Effector memory CD8-positive, alpha-beta T cell (primary cell): Measurements from ENCODE around the gene NDUFB8.

Source experiments
- ATAC-seq: fragments of 150-1000 bp; cut with Tn5 transposase; replicated peaks from 2 replicates; pipeline ENCODE4 v1.10.0; 2021; ENCODE audit warnings: mild to moderate bottlenecking, moderate library complexity
- DNase-seq, 3 experiments: peaks; one replicate each; pipeline ENCODE4 v3.0.0; 2021
- H3K27ac Mint-ChIP-seq, 2 donors: one replicate each; pipeline ENCODE4 v1.8.0; 2022; ENCODE audit warnings: mild to moderate bottlenecking in 2 of 2, mixed read lengths in 2 of 2, moderate library complexity in 2 of 2
- H3K27me3 Mint-ChIP-seq, 2 donors: one replicate each; pipeline ENCODE4 v1.8.0; 2022; ENCODE audit warnings: mixed read lengths in 2 of 2
- H3K36me3 Mint-ChIP-seq: one replicate; pipeline ENCODE4 v1.8.0; 2022; ENCODE audit warnings: mild to moderate bottlenecking, moderate library complexity, mixed read lengths; ENCODE audit not compliant: insufficient read depth
- H3K4me1 Mint-ChIP-seq, 2 donors: one replicate each; pipeline ENCODE4 v1.8.0; 2022; ENCODE audit warnings: low read depth in 2 of 2, mixed read lengths in 2 of 2
- H3K4me3 Mint-ChIP-seq, 2 donors: one replicate each; pipeline ENCODE4 v1.8.0; 2022; ENCODE audit warnings: mild to moderate bottlenecking in 2 of 2, mixed read lengths in 2 of 2, moderate library complexity in 2 of 2
- H3K9me3 Mint-ChIP-seq, 2 donors: one replicate each; pipeline ENCODE4 v1.8.0; 2022; ENCODE audit warnings: mixed read lengths in 2 of 2

Gene NDUFB8

DNA sequence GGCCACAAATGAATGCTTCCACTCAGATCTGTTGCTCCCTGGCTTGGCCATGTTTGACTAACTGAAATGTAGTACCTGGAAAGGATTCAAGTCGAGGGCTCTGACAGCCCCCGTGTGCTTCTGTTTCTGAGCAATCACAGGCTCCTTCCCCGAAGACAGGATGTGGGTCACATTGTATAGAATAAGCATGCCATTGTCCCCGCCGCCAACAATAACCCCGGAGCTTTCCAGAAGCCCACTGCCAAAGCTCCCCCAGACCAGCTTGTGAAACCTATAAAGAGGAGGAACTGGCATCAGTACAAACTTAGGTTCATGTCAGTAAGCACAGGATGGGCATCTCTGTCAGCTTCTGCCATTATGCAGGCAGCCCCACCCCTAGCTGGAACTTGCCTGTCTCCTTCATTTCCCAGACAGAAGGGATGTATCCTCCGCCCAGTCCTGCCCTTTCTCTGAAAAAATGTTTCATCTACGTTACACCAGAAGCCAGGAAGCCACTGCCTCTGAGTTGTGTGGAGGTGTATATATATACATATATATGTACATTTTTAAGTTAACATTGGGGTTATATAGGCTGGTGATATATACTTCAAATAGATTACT is 20.3 kb downstream of the NDUFB8 start:
- Mint-ChIP-seq H3K4me1 (peaks cover 51 to 57% of the 10 kb centered on the region in 2 donors), H3K4me3 (peak overlapping the region; percentile 57 to 59), H3K9me3 (no peaks in the 10 kb centered on the region), H3K27me3 (no peaks in the 10 kb centered on the region), H3K36me3 (peaks cover 21% of the 10 kb centered on the region), H3K27ac (peak overlapping the region; percentile 6 to 76)
- DNase-seq, result peak in 1 of 3 experiments; percentile 17
- ATAC-seq, result no peak

DNA sequence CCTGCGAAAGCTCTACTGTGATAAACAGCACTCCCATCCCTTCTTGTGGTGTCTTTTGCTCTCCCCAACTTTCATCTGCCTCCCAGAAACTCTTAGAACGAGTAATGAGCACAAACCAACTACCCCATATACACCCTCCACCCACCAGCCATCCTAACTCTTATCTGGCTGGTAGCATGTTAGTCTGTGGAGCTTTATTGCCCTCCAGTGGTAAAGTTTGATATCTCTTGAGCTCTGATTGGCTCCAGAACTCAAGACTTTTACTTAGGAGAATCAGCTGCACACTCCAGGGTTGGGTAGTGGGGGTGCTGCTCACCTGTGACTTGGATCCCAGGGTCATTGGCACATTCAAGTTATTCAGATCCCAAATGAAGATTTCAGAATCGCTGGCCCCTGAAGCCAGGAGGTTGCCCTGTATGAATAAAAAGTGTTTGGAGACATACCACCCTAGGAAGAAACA is 20.9 kb downstream of the NDUFB8 start:
- peaks cover 51 to 57% of the 10 kb centered on the region in 2 donors for H3K4me1 Mint-ChIP-seq
- ATAC-seq (peak; percentile 37), DNase-seq (peak; percentile 42 to 52 (median 47))
- H3K27me3 Mint-ChIP-seq, result no peaks in the 10 kb centered on the region
- no peaks in the 10 kb centered on the region for H3K9me3 Mint-ChIP-seq
- peak overlapping the region; percentile 66 to 76 for H3K27ac Mint-ChIP-seq
- H3K4me3 Mint-ChIP-seq, result peak overlapping the region; percentile 57 to 59
- H3K36me3 Mint-ChIP-seq, result peaks cover 26% of the 10 kb centered on the region

DNA sequence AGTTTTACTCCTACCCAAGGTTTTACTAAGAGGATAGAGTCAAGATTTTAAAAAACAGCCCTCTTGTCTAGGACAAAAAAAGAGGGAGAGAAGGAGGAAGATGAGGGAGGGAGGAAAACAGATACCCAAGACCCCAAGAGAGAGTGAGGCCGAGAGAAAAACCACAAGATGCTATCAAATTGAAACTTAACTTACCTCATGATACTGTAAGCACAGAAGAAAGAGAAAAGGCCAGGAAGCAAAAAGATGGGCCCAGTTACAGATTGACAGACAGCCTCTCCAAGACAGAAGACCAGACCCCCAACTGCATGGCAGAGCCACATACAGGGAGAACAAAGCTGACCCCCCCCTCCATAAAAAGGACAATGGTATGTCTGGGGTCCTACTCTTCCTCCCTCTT is 21.4 kb downstream of the NDUFB8 start:
- Mint-ChIP-seq H3K27ac (peak overlapping the region; percentile 66 to 76), H3K4me3 (peak overlapping the region; percentile 57 to 59), H3K9me3 (no peaks in the 10 kb centered on the region), H3K4me1 (peaks cover 51 to 57% of the 10 kb centered on the region in 2 donors), H3K27me3 (no peaks in the 10 kb centered on the region), H3K36me3 (peaks cover 28% of the 10 kb centered on the region)
- DNase-seq (no peak), ATAC-seq (no peak)

DNA sequence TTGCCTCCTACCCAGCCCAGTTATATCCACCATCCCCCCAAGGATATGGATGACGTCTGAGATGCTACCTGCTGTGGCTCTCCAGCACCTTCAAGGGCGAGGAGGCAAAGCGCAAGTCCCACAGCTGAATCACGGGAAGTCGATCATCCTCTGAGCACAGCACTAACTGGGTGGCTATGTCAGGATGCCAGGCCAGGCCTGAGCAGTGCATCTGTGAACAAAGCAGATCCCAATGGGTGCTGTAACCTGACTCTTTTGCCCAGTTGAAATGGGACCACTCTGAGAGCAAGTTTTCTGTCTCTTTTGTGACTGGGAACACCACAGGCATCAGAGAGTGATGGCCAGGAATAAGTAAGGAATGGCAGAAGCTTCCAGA is 22.3 kb downstream of the NDUFB8 start:
- DNase-seq, result no peak
- peaks cover 55 to 58% of the 10 kb centered on the region in 2 donors for H3K4me1 Mint-ChIP-seq
- no peaks in the 10 kb centered on the region for H3K27me3 Mint-ChIP-seq
- peaks cover 28% of the 10 kb centered on the region for H3K36me3 Mint-ChIP-seq
- peak overlapping the region in 1 of 2 donors; percentile 5 for H3K4me3 Mint-ChIP-seq
- ATAC-seq, result no peak
- H3K27ac Mint-ChIP-seq, result peak overlapping the region in 1 of 2 donors; percentile 72
- no peaks in the 10 kb centered on the region for H3K9me3 Mint-ChIP-seq

DNA sequence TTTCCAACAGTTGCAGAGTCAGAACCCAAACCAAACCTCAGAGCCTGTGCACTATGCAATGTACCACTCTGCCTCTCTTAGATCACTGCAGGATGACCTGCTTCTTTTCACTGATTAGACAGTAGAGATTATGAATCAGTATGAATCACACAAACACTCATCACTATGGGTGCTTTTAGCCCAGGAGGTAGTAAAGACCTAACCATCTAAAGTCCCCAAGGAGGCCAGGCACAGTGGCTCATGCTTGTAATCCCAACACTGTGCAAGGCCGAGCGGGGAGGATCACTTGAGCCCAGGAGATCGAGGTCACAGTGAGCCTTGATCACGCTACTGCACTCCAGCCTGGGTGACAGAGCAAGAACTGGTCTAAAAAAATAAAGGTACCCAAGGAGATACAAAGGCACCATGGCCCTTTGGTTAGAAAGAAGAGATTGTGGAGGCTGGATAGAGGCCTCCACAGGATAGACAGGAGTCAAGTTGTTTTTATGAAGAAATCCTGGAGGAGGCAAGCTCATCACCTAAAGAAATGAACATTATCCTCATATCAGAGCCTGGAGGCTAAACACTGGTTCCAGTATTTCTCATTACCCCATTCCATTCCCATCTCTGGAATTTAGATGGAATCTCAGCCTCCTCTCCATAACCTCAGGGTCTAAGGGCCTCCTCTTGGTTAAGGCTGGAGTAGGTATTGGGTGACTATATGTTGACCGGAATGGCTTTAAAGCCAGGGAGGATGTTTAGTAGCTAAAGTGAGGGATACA is 22.9 kb downstream of the NDUFB8 start:
- ATAC-seq, result no peak
- Mint-ChIP-seq H3K4me1 (peaks cover 49 to 52% of the 10 kb centered on the region in 2 donors), H3K27ac (peak overlapping the region in 1 of 2 donors; percentile 72), H3K36me3 (peaks cover 30% of the 10 kb centered on the region), H3K27me3 (no peaks in the 10 kb centered on the region), H3K9me3 (no peaks in the 10 kb centered on the region), H3K4me3 (peak overlapping the region in 1 of 2 donors; percentile 5)
- DNase-seq, result no peak

DNA sequence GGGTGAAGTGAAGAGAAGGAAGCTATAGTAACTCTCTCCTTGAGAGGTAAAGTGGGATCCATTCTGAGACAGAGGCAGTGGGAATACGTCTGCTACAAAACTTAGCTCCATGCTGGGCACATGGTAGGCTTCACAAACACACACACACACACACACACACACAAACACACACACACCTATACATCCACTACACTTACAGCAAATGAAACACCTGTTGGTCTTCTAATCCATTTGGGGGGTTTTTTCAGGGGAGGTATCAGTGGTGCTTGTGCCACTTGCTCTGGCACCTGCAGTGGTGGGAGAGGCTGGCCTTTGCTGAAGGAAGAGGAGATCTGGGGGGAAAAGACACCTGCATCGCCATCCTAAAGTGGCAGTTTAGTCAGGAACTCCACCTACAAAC is 24.5 kb downstream of the NDUFB8 start:
- Mint-ChIP-seq H3K4me3 (no peak overlapping the region), H3K27ac (no peak overlapping the region), H3K36me3 (peaks cover 24% of the 10 kb centered on the region), H3K4me1 (peaks cover 33 to 37% of the 10 kb centered on the region in 2 donors), H3K9me3 (no peaks in the 10 kb centered on the region), H3K27me3 (no peaks in the 10 kb centered on the region)
- DNase-seq (no peak), ATAC-seq (no peak)

DNA sequence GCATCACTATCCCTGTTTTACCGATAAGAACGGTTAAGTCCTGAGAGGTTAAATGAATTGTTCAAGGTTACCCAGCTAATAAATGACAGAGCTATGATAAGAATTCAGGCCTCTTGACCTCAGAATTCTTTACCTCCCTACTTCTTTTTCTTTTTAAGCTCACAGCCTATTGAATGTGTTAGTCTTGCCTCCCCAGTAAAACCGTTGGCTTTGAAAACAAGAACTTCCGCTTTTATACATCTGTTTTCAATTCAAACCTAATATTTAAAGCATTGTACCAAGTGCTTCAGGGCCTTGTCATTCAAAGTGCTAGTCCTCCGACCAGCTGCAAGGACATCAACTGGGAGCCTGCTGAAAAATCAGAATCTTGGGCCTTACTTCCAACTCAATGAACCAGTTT is 25.6 kb downstream of the NDUFB8 start:
- Mint-ChIP-seq H3K27me3 (no peaks in the 10 kb centered on the region), H3K4me3 (no peak overlapping the region), H3K36me3 (peaks cover 32% of the 10 kb centered on the region), H3K27ac (no peak overlapping the region), H3K9me3 (no peaks in the 10 kb centered on the region), H3K4me1 (peaks cover 23 to 31% of the 10 kb centered on the region in 2 donors)
- DNase-seq (no peak), ATAC-seq (no peak)

DNA sequence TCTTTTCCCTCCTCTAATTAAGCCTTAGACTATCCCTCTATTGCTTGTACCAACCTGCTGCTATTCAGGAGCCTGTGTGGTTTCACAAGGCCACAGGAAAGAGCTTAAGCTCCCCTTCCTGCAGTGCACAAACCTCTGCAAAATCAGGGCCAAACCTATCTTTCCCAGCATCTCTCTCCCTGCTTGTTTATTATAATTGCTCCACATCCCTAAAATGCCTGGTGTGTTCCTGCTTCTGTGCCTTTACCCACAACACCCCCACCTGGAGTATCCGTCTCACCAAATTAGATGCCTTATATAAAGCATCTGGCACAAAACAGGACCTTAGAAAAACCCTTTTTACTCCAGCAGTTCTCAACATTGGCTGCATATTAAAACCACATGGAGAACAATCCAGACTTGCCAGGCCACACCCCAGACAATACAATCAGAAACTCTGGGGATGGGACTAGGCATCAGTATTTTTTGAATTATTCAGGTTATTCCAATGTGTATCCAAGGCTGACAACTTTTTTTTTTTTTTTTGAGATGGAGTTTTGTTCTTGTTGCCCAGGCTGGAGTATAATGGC is 26.7 kb downstream of the NDUFB8 start:
- Mint-ChIP-seq H3K27me3 (no peaks in the 10 kb centered on the region), H3K27ac (no peak overlapping the region), H3K36me3 (peaks cover 36% of the 10 kb centered on the region), H3K4me3 (no peak overlapping the region), H3K9me3 (no peaks in the 10 kb centered on the region), H3K4me1 (peaks cover 14 to 24% of the 10 kb centered on the region in 2 donors)
- ATAC-seq (no peak), DNase-seq (no peak)

DNA sequence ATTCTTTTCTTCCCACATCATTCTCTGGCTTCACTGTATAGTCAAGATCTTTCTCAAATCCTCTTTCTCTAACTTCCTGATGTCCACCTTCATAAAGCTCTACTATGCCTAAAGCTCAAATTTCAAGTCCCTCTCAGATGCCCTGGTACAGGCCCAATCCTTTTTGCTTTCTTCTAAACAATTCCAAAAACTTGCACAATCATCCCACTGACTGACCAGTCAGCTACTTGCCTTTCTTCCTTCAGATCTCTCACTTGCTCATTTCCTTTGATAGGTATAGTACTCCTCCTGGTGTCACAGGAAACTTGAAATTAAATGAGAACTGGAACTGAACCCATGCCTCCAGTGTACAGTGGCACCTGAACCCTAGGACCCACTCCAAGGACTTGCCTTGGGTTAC is 28.2 kb downstream of the NDUFB8 start:
- H3K27me3 Mint-ChIP-seq, result no peaks in the 10 kb centered on the region
- ATAC-seq, result no peak
- H3K4me3 Mint-ChIP-seq, result no peak overlapping the region
- no peak overlapping the region for H3K27ac Mint-ChIP-seq
- peaks cover 12 to 13% of the 10 kb centered on the region in 2 donors for H3K4me1 Mint-ChIP-seq
- H3K9me3 Mint-ChIP-seq, result no peaks in the 10 kb centered on the region
- no peak for DNase-seq
- H3K36me3 Mint-ChIP-seq, result peaks cover 36% of the 10 kb centered on the region

DNA sequence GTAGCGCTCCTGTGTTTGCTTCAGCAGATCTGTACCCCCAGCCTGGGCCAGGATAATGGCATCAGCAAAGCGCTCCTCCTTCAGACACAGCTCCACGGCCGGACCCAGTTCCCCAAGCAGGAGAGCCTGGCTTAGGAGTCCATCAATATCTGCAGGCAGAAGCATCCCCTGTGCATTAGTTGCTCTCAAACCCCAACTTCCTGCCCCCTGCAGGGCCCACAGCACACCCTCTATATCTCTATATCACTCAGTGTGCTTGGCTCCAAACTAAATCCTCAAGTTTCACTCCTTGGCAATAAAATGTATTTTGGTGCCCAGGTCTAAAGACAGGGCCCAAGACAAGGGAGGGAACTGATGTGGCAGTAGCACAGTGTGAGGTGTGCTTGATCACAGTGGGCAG is 31.6 kb downstream of the NDUFB8 start:
- no peak for ATAC-seq
- H3K27ac Mint-ChIP-seq, result no peak overlapping the region
- peaks cover 37% of the 10 kb centered on the region for H3K36me3 Mint-ChIP-seq

DNA sequence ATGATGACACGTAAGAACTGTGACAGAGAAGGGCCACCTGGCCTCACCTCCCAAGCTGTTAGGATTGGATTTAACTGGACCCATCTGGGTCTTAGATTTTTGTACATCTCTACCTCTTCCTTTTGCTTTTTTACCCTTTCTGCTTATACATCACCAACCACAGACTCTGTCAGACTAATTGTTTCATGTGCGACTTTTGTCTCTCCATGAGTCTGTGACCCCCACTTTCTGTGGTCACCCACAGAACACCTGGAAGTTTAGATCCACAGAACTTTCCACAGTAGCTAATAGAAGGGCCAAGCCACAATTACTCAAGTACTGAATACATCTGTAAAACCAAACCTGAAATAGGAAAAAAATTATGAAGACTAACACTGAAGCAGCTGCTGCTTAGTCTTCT is 33.1 kb downstream of the NDUFB8 start:
- Mint-ChIP-seq H3K9me3 (no peaks in the 10 kb centered on the region), H3K4me1 (peaks cover 0 to 2% of the 10 kb centered on the region in 2 donors), H3K27me3 (no peaks in the 10 kb centered on the region), H3K27ac (peak overlapping the region in 1 of 2 donors; percentile 59), H3K4me3 (no peak overlapping the region), H3K36me3 (peaks cover 40% of the 10 kb centered on the region)
- ATAC-seq (no peak), DNase-seq (no peak)

More for the DNA sequence above, 31.6 kb downstream of the NDUFB8 start:
- no peak for DNase-seq
- Mint-ChIP-seq H3K9me3 (no peaks in the 10 kb centered on the region), H3K27me3 (no peaks in the 10 kb centered on the region), H3K4me1 (peaks cover 6% of the 10 kb centered on the region in 2 donors), H3K4me3 (no peak overlapping the region)

DNA sequence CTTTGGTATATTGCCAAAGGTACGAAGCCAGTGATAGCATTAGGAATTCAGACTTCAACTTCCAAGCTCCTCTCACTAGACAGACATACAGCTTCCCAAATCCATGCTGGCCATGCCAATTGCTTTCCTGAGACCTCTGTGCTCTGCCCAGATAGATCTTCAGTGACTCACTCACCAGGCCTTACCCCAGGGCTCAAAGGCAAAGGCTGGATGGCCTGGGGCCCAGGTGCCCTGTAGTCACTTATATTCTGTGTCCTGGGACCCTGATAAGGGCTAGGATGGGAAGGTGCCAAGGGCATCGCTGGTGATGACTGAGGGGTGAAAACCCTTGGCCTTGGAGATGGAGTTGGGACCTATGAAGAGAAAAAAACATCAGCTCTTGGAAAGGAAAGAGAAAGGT is 39.1 kb downstream of the NDUFB8 start:
- ATAC-seq, result no peak
- Mint-ChIP-seq H3K4me1 (no peaks in the 10 kb centered on the region), H3K4me3 (no peak overlapping the region), H3K36me3 (peaks cover 40% of the 10 kb centered on the region), H3K27me3 (no peaks in the 10 kb centered on the region), H3K9me3 (no peaks in the 10 kb centered on the region), H3K27ac (no peak overlapping the region)
- DNase-seq, result no peak

DNA sequence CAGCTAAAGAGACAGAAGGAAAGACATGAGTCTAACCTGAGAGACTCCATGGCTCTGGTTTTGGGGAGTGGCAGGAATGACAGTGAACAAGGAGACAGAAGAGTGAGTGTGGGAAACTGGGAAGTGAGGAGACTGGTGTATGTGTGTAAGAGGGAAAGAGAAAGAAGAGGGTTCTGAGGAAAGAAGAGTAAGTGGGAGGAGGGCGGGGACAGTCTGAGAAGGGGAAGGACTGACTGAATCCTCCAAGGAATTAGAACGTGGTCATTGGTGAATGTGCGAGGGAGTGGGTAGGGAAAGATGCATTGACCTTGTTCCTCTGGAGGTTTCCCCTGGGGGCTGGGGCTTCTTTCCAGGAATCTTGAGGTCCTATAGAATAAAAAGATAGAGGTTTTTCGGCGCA is 40.3 kb downstream of the NDUFB8 start:
- peak overlapping the region in 1 of 2 donors; percentile 77 for H3K27ac Mint-ChIP-seq
- peaks cover 32% of the 10 kb centered on the region for H3K36me3 Mint-ChIP-seq
- no peaks in the 10 kb centered on the region for H3K9me3 Mint-ChIP-seq
- no peaks in the 10 kb centered on the region for H3K27me3 Mint-ChIP-seq
- DNase-seq (no peak), ATAC-seq (no peak)
- no peaks in the 10 kb centered on the region for H3K4me1 Mint-ChIP-seq
- H3K4me3 Mint-ChIP-seq, result no peak overlapping the region

DNA sequence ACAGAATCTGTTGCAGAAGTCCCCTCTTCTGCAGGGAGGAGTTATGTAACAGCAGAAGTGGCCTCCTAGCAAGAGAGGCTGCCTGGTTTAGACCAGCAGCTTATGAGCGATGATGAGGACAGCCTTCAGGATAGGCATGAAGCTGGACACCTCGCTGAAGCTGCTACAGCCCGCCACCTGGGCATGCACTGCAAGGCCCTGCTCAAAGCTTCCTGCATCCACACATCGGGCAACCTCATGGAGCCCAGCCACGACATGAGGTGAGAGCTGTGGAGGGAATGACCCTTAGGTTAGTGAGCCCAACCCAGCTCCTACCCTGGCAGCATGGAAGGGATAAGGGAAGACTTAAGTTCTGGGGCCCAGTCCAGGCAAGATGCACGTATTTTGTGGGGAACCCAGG is 42.1 kb downstream of the NDUFB8 start:
- no peak for DNase-seq
- H3K9me3 Mint-ChIP-seq, result no peaks in the 10 kb centered on the region
- H3K27ac Mint-ChIP-seq, result no peak overlapping the region
- no peak overlapping the region for H3K4me3 Mint-ChIP-seq
- peaks cover 3 to 7% of the 10 kb centered on the region in 2 donors for H3K4me1 Mint-ChIP-seq
- H3K27me3 Mint-ChIP-seq, result no peaks in the 10 kb centered on the region
- no peak for ATAC-seq
- H3K36me3 Mint-ChIP-seq, result peaks cover 18% of the 10 kb centered on the region
